Brain microvascular endothelial cell (primary cell): ENCODE results near the gene CTSS.
"Not testable (repeated sequence)": the region's sequence is repeated elsewhere in the genome, so short reads cannot be mapped to it uniquely, and the experiment has no call there.

Source experiments
- DNase-seq: peaks from one replicate; pipeline ENCODE4 v3.0.0-alpha.2; 2020
- H3K27ac ChIP-seq: fragments of 250-450 bp; sonication (Bioruptor Pico); 2 replicates; pipeline ENCODE4 v1.5.1; 2020; ENCODE audit warnings: mild to moderate bottlenecking, moderate library complexity
- H3K27me3 ChIP-seq: fragments of 250-450 bp; sonication (Bioruptor Pico); replicated peaks from 2 replicates; pipeline ENCODE4 v1.5.1; 2020; ENCODE audit warnings: mild to moderate bottlenecking
- H3K36me3 ChIP-seq: fragments of 250-450 bp; sonication (Bioruptor Pico); replicated peaks from 2 replicates; pipeline ENCODE4 v1.5.1; 2020; ENCODE audit warnings: mild to moderate bottlenecking
- H3K4me3 ChIP-seq: 2 replicates; pipeline ENCODE4 v1.5.1; 2011; ENCODE audit warnings: low read depth, mild to moderate bottlenecking, control low read depth, low read length, moderate library complexity
- CTCF ChIP-seq: IDR thresholded peaks from 2 replicates; pipeline ENCODE4 v1.5.1; 2011; ENCODE audit warnings: low read depth, mild to moderate bottlenecking, moderate library complexity, low read length, control low read depth, inconsistent platforms; ENCODE audit errors: missing control alignments
- in situ Hi-C: cut with HindIII; loops from 2 replicates; pipeline ENCODE4 v1.10.0; 2017; ENCODE audit warnings: low sequenced_read_pairs, low pct_ligation_motif_present

The CTSS gene

GRCh38 chr1:150788946-150789345, 23.4 kb upstream of the CTSS start:
- no peaks in the 10 kb centered on the region for H3K36me3 ChIP-seq
- no peak for DNase-seq
- in situ Hi-C loops: no loop called here
- H3K27ac ChIP-seq: no peak overlapping the region
- H3K4me3 ChIP-seq: no peak overlapping the region
- no peak for TF ChIP-seq CTCF
- H3K27me3 ChIP-seq: no peaks in the 10 kb centered on the region

- no peak for TF ChIP-seq CTCF
- no peak for DNase-seq
- H3K36me3 ChIP-seq: no peaks in the 10 kb centered on the region
- H3K4me3 ChIP-seq: no peak overlapping the region
- no peak overlapping the region for H3K27ac ChIP-seq
- in situ Hi-C loops: no loop called here
- H3K27me3 ChIP-seq: no peaks in the 10 kb centered on the region
Observed at GRCh38 chr1:150787455-150787854, 21.9 kb upstream of the CTSS start.

GRCh38 chr1:150780510-150780909, 14.9 kb upstream of the CTSS start:
- DNase-seq: no peak
- H3K36me3 ChIP-seq: no peaks in the 10 kb centered on the region
- TF ChIP-seq CTCF: no peak
- no peak overlapping the region for H3K4me3 ChIP-seq
- H3K27me3 ChIP-seq: no peaks in the 10 kb centered on the region
- in situ Hi-C loops: no loop called here
- H3K27ac ChIP-seq: no peak overlapping the region

- Histone ChIP-seq H3K4me3 (no peak overlapping the region), H3K27me3 (no peaks in the 10 kb centered on the region), H3K27ac (no peak overlapping the region), H3K36me3 (no peaks in the 10 kb centered on the region)
- no peak for DNase-seq
- in situ Hi-C loops: no loop called here
- no peak for TF ChIP-seq CTCF
Observed at GRCh38 chr1:150778409-150778808, 12.8 kb upstream of the CTSS start.

GRCh38 chr1:150777544-150777943, 12.0 kb upstream of the CTSS start:
- Histone ChIP-seq H3K27ac (no peak overlapping the region), H3K36me3 (no peaks in the 10 kb centered on the region), H3K4me3 (no peak overlapping the region), H3K27me3 (no peaks in the 10 kb centered on the region)
- TF ChIP-seq CTCF: no peak
- in situ Hi-C loops: no loop called here
- DNase-seq: no peak

GRCh38 chr1:150775931-150776505, 10.4 kb upstream of the CTSS start:
- DNase-seq, H3K27me3 ChIP-seq, H3K27ac ChIP-seq, H3K36me3 ChIP-seq, in situ Hi-C loops, H3K4me3 ChIP-seq: not testable (repeated sequence)
